ENCODE data around the gene NPM1. TPM values are rescaled to one million over a fixed set of nuclear protein-coding genes. Genes with fewer than 3 reads are reported as not detected.

Gene NPM1
- total RNA-seq, 1 experiment from 2014 or later: 3,122 TPM

DNA sequence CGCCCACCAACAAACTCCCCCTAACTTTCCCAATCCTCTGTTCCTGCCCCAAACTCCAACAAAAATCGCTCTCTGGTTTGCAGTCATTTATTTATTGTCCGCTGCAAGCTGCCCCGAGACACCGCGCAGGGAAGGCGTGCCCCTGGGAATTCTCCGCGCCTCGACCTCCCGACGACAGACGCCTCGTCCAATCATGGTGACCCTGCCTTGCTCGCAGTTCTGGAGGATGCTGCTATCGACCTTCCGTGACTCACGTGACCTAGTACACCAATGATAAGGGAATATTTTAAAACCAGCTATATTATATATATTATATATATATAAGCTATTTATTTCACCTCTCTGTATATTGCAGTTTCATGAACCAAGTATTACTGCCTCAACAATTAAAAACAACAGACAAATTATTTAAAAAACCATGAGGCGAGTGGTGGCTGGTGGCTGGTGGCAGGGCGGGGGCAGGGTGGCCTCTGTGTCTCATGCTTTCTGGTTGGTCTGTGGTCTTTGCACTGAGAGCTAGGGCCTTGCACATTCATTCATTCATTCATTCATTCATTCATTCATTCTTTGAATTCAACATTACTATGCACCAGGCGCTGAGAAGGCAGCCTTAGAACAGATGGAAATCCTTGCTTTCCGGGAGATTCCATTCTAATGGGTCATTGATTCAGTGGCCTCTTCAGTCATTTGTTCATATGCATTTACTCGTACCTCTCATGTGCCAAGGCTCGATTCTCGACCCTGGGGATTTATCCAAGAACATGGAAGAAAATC lies 69.7 kb downstream of the NPM1 start:
- no peak overlapping the region for H2BK20ac ChIP-seq (ENCODE audit: low read depth, low read length, poor library complexity, severe bottlenecking)
- no peak overlapping the region for H3K9ac ChIP-seq (ENCODE audit: extremely low read depth, insufficient read length, low read length)
- H3K4ac ChIP-seq (ENCODE audit: low read depth, low read length): no peak overlapping the region
- no peaks in the 10 kb centered on the region for H3K79me2 ChIP-seq (ENCODE audit: insufficient read depth, low read length)
- H2BK120ac ChIP-seq (ENCODE audit: low read depth, low read length, poor library complexity, severe bottlenecking): no peak overlapping the region
- H3K27me3 Mint-ChIP-seq (ENCODE audit: low read depth): peaks cover 14% of the 10 kb centered on the region
- H3K23me2 ChIP-seq (ENCODE audit: insufficient read length, low read depth, low read length, poor library complexity, severe bottlenecking): no peaks in the 10 kb centered on the region
- H3K9me3 ChIP-seq (ENCODE audit: control insufficient read depth, low read depth, low read length): no peaks in the 10 kb centered on the region
- no peak overlapping the region for H2BK15ac ChIP-seq (ENCODE audit: low read depth, low read length)
- H3K9me3 Mint-ChIP-seq: no peaks in the 10 kb centered on the region
- peaks cover 2% of the 10 kb centered on the region; the same call in 1 of the 2 replicates for H3K4me1 ChIP-seq (ENCODE audit: insufficient read depth, low read length)
- no peak overlapping the region for H2BK5ac ChIP-seq (ENCODE audit: insufficient read length, low read length)
- H4K91ac ChIP-seq (ENCODE audit: insufficient read length, low read depth, low read length): no peak overlapping the region
- no CpG with 5 or more reads among the region's 25 CpGs for WGBS (ENCODE audit: extremely low coverage, insufficient read length, low lambda C conversion rate)
- peaks cover 18 to 36% of the 10 kb centered on the region in 2 experiments for H3K4me1 Mint-ChIP-seq
- TF ChIP-seq, protein P1, sequence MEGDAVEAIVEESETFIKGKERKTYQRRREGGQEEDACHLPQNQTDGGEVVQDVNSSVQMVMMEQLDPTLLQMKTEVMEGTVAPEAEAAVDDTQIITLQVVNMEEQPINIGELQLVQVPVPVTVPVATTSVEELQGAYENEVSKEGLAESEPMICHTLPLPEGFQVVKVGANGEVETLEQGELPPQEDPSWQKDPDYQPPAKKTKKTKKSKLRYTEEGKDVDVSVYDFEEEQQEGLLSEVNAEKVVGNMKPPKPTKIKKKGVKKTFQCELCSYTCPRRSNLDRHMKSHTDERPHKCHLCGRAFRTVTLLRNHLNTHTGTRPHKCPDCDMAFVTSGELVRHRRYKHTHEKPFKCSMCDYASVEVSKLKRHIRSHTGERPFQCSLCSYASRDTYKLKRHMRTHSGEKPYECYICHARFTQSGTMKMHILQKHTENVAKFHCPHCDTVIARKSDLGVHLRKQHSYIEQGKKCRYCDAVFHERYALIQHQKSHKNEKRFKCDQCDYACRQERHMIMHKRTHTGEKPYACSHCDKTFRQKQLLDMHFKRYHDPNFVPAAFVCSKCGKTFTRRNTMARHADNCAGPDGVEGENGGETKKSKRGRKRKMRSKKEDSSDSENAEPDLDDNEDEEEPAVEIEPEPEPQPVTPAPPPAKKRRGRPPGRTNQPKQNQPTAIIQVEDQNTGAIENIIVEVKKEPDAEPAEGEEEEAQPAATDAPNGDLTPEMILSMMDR (conservative IDR thresholded peaks at IDR 0.05): no peak
- H2AK5ac ChIP-seq (ENCODE audit: insufficient read length, low read length): no peak overlapping the region
- no peak overlapping the region for H3K4me2 ChIP-seq (ENCODE audit: insufficient read depth, insufficient read length, low read length)
- no peak overlapping the region for H3K56ac ChIP-seq (ENCODE audit: insufficient read length, low read depth, low read length)
- H2AFZ ChIP-seq (ENCODE audit: low read length): no peak overlapping the region
- no peak overlapping the region; a peak in 1 of 5 replicates for H3K4me3 Mint-ChIP-seq
- H3K79me1 ChIP-seq (ENCODE audit: insufficient read depth, low read depth, low read length, poor library complexity, severe bottlenecking): no peaks in the 10 kb centered on the region
- no peaks in the 10 kb centered on the region for H4K20me1 ChIP-seq (ENCODE audit: control insufficient read depth, insufficient read depth, insufficient read length)
- H3K27ac Mint-ChIP-seq: no peak overlapping the region; a peak in 1 of 7 replicates
- DNase-seq: no peak
- no peak overlapping the region for H3K23ac ChIP-seq (ENCODE audit: insufficient read length, low read depth, low read length)
- H3K14ac ChIP-seq (ENCODE audit: insufficient read depth, low read length): no peak overlapping the region
- H2BK12ac ChIP-seq (ENCODE audit: insufficient read length, low read depth, low read length): no peak overlapping the region
- H4K8ac ChIP-seq (replicated peaks; ENCODE audit: insufficient read length, low read depth, low read length): no peak overlapping the region
- H3K36me3 Mint-ChIP-seq (ENCODE audit: insufficient read depth in 1 of 3, low read depth in 3 of 3): no peaks in the 10 kb centered on the region
- H3K27me3 ChIP-seq (ENCODE audit: insufficient read depth, low read length): no peaks in the 10 kb centered on the region
- no peak overlapping the region for H3T11ph ChIP-seq (ENCODE audit: low read length)
- H4K5ac ChIP-seq (ENCODE audit: insufficient read length, low read depth, low read length): no peak overlapping the region
- H3K27ac ChIP-seq (ENCODE audit: insufficient read length, low read depth, low read length): no peak overlapping the region
- H3K18ac ChIP-seq (ENCODE audit: insufficient read length, low read depth, low read length): no peak overlapping the region
